Skin of body (tissue), 2 donors: ENCODE results near the gene MTR. TPM values are rescaled to one million over a fixed set of nuclear protein-coding genes. Genes with fewer than 3 reads are reported as not detected.
"Not testable (repeated sequence)": the region's sequence is repeated elsewhere in the genome, so short reads cannot be mapped to it uniquely, and the experiment has no call there.

Experiments used
- DNase-seq: peaks from one replicate; lab custom pipeline; 2025; lab: John Stamatoyannopoulos, UW
- total RNA-seq: library from RNA; depleted of rRNA; stranded (reverse); fragments of >200 nt; gene quantifications from one replicate; pipeline ENCODE4 v1.2.3, GENCODE V29; 2014

Gene MTR
- total RNA-seq, 1 donor from 2014 or later: 27.9 TPM

DNA sequence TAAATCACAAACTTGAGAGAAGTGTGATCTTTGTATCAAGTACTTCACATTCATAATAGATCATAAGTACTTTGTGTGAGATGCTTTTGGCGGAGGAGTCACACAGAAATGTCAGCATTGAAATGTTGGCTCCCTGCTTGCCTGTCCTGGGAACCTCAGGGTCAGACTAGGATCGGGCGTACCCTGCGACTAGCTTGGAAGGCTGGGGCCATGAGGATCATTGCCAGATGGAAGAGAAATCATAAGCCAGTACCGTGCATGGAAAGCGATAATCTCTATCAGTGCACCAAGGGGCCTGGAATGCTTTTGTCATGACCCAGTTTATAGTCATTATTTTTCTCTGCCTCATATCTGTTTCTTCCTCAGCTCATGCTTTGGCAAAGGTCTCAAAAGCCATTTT lies 35.5 kb downstream of the MTR start:
- peak; percentile 35 for DNase-seq

- DNase-seq: no peak
Observed at GRCh38 chr1:236833575-236833974, 38.5 kb downstream of the MTR start.

- no peak for DNase-seq
Observed at GRCh38 chr1:236834876-236835275, 39.8 kb downstream of the MTR start.

GRCh38 chr1:236835491-236835890 lies 40.4 kb downstream of the MTR start:
- no peak for DNase-seq

DNA sequence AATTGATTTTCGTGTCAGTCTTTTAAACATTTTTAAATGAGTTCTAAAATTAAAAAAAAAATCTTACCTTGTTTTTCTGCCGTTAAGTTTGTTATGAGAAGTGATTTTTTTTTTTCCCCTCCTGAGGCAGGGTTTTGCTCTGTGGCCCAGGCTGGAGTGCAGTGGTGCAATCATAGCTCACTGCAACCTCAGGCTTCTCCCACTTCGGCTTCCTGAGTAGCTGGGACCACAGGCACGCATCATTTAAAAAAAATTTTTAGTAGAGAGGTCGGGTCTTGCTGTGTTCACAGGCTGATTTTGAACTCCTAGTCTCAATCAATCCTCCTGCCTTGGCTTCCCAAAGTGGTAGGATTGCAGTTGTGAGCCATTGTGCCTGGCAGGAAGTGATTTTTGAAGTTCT lies 41.1 kb downstream of the MTR start:
- no peak for DNase-seq

DNA sequence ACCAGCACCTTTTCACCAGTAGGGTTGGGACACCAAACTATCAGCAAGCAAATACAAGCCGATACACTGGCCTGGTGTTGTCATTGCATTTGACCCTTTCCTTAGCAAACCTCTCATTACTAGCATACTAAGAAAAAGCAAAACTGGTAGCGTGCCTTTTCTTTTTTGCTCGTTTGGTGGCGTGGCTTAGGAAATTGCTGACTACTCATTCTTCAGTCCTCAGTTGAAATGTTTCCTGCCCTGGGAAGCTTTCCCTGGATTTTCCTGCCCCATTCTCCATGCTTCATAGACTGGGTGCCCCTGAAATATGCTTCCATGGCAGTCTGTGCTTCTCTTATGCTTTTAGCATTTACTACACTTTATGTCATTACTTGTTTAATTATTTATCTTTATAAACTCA lies 42.0 kb downstream of the MTR start:
- DNase-seq: no peak

- no peak for DNase-seq
Observed at GRCh38 chr1:236837897-236838296, 42.8 kb downstream of the MTR start.

GRCh38 chr1:236841341-236841740 lies 46.2 kb downstream of the MTR start:
- no peak for DNase-seq

GRCh38 chr1:236844499-236845271 lies 49.6 kb downstream of the MTR start:
- no peak for DNase-seq

GRCh38 chr1:236845830-236846229 lies 50.7 kb downstream of the MTR start:
- DNase-seq: no peak

DNA sequence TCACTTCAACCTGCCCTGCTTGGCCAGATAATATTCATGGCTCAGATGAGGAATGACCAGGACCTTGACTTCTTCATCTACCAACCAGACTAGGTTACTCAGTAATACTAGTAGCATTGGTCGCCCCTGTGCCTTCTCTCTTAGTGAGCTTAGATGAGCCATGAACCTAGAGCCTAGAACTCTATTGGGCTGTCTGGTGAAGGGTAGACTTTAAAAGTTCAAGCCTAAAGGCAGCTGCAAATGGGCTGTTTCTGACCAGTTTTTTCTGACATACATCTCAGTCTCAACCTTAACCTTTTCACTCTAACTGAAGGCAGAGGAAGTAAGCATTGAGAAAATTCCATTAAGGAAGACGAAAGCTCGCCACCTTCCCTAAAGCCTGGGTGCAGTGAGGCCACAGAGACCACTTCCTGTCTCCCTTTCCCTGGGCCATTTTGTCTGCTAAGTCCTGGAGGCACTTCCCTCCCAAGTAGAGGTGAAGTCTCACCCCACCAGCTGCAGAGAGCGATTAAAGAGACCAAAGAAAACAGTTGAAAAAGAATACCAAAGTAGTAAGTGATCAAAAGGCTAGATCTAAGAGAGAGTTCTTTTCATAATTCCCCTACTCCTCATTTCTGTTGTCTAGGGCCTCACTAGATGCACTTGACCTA lies 53.3 kb downstream of the MTR start:
- no peak for DNase-seq

DNA sequence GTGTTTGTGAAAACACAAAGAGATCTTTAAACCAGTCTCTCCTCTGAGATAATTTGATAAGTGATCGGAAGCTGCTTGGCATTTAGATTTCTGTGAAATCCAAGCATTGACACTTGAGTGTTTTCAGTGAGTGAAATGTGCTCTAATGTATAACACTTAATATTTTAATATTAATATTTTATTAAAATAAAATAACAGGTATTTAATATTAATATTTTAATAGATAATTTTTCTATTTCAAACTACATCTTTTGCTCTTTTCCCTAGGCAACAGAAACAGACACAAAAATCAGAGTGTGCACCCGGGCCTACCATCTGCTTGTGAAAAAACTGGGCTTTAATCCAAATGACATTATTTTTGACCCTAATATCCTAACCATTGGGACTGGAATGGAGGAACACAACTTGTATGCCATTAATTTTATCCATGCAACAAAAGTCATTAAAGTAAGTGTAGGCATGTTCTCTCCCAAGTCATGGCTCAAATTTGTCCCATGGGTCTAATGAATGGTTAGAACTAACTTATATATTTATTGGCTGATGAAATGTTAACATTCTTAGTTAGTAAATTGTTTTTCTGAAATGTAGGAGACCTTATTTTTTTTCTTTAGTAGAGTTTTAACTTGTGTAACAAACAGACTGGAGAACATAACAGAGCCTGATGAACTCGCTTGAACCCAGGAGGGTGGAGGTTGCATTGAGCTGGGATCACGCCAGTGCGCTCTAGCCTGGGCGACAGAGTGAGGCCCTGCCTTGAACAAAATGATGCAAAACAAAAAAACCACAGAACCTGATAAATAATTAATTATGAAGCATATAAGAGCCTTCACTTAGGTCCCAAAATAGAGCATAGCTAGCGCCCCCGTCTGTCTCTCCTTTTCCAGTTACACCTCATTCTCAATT lies 55.2 kb downstream of the MTR start:
- peak; percentile 18 for DNase-seq

DNA sequence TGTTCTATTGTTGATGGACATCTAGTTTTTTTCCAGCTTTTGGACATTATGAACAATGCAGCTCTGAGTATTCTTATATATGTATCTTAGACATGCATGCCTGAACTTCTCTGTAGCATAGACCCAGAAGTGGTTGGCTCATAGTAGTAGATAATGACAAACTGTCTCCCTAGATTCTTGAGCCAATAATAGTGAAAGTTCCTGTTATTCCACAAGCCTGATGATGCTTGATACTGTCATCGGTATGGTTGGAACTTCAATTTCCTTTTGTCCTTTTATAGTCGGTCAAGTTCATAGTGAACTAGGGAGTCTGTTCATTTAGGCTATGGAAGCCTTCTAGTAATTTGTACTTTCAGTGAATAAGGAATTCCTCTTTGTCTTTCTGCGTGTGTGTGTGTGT lies 56.8 kb downstream of the MTR start:
- DNase-seq: no peak

DNA sequence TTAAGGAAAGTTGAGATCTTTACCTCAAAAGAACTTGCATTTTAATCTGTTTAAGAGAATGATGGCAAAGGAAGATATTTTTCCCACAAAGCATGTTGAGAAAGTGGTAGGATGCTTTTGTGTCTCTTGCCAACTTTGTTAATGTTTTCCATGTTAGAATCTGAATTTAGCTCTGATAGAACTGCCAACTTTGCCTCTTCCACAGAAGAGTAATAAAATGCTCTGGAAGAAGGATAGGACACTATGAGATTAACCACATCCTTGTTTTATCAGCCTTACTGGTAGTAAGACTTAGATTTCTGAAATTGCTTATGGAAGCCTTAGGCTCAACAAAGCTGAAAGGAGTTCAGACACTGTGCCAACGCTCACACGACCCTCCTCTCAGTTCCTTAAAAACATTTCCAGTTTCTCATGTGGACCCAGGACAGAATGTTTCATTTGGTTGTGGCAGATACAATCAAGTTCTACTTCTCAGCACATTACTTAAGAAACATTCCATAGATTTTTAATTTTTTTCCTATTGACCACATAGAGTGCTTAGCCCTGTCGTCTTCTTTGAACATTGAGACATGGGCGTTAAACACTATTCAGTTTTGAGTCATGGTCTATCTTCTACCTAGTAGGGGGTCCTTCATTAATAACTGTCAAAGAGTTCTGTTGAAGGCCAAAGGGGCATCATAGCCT lies 59.0 kb downstream of the MTR start:
- peak; percentile 14 for DNase-seq

DNA sequence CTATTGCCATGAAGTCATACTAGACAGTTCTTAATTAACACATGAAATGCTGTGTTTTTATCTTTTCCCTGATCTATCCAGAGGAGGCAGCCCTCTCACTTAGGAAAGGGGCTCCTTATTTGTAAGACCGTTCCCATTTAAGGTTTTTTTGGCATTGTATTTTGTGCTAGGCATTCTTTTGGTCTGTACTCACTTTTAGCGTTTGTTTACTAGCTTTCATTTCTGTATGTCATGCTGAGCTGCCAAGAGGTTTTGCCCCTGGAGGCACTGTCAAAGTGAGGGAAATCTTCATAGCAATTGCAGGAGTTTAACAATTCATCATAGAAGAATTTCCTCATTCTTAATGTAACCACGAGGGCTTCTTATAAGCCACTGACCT lies 59.5 kb downstream of the MTR start:
- no peak for DNase-seq

DNA sequence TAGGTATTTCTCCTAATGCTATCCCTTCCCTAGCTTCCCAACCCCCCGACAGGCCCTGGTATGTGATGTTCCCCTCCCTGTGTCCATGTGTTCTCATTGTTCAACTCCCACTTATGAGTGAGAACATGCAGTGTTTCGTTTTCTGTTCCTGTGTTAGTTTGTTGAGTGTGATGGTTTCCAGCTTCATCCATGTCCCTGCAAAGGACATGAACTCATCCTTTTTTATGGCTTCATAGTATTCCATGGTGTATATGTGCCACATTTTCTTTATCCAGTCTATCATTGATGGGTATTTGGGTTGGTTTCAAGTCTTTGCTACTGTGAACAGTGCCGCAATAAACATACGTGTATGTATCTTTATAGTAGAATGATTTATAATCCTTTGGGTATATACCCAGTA lies 61.6 kb downstream of the MTR start:
- not testable (repeated sequence) for DNase-seq

DNA sequence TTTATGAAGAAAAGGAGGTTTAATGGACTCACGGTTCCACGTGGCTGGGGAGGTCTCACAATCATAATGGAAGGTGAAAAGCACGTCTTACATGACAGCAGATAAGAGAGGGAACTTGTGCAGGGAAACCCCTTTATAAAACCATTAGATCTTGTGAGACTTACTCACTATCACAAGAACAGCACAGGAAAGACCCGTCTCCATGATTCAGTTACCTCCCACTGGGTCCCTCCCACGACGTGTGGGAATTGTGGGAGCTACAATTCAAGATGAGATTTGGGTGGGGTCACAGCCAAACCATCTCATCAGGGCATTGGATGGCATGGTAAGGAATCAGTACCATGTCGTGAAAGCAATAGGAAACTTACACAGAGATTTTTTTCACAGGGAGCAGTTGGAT lies 63.1 kb downstream of the MTR start:
- DNase-seq: no peak

GRCh38 chr1:236860101-236860500 lies 65.0 kb downstream of the MTR start:
- DNase-seq: no peak

- DNase-seq: no peak
Observed at GRCh38 chr1:236860674-236861073, 65.6 kb downstream of the MTR start.

GRCh38 chr1:236861560-236862218 lies 66.6 kb downstream of the MTR start:
- no peak for DNase-seq

DNA sequence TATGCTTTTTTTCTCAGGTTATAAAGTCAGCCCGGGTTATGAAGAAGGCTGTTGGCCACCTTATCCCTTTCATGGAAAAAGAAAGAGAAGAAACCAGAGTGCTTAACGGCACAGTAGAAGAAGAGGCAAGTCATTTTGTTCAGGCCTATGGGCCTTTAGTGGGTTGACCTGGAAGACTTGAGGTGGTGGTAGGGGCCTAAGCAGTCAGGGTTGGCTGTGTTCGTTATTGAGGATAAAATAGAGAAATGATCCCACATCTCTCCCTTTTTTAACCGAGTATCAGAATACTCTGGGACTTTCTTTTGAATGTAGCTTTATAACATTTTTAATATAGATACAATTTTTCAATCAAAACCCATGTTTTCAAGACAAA lies 67.1 kb downstream of the MTR start:
- no peak for DNase-seq
